Endothelial cell of umbilical vein (primary cell): Measurements from ENCODE around the gene LYZL4. TPM values are rescaled to one million over a fixed set of nuclear protein-coding genes. Genes with fewer than 3 reads are reported as not detected.

Experiments
- BruUV-seq: library from RNA; stranded (reverse); fragments of 400-500 nt; replicated peaks from 2 replicates; lab custom pipeline; 2021; lab: Mats Ljungman, UMichigan
- CTCF ChIA-PET: fragments of 300-600, 350-600 bp; sonication (Branson Sonifier 250); formaldehyde crosslinking; loops from one replicate; lab custom pipeline; 2021; ENCODE audit warnings: antibody characterized with exemption, inconsistent platforms; lab: Charles Lee
- POLR2A ChIA-PET: fragments of 300-600, 350-600 bp; sonication (Branson Sonifier 250); formaldehyde crosslinking; loops from one replicate; lab custom pipeline; 2021; ENCODE audit warnings: antibody characterized with exemption, inconsistent platforms; lab: Charles Lee
- DNase-seq: peaks from one replicate; pipeline ENCODE4 v3.0.0-alpha.2; 2011; ENCODE audit warnings: low read depth, low spot score
- FAIRE-seq: peaks from 2 replicates; lab custom pipeline; 2011; peaks lifted over from hg19 to GRCh38; lab: Jason Lieb, UNC
- H2AFZ ChIP-seq: 2 replicates; pipeline ENCODE4 v1.6.0; 2012; ENCODE audit warnings: low read depth, low read length, control low read depth, inconsistent platforms
- H3K27ac ChIP-seq: 2 replicates; pipeline ENCODE4 v1.5.1; 2011; ENCODE audit warnings: low read depth, mild to moderate bottlenecking, control low read depth, low read length, moderate library complexity; ENCODE audit not compliant: insufficient read depth
- H3K27me3 ChIP-seq, 2 experiments: 2 replicates each; pipeline versions ENCODE4 v1.6.0 to v1.6.1; 2011; ENCODE audit warnings: low read length in 2 of 2, mixed read lengths in 1 of 2; ENCODE audit not compliant: control insufficient read depth in 2 of 2, insufficient read depth in 2 of 2
- H3K36me3 ChIP-seq, 2 experiments: 2 replicates in 1 of 2; 3 replicates in 1 of 2; pipeline ENCODE4 v1.5.1; 2011; ENCODE audit warnings: low read length in 2 of 2, mild to moderate bottlenecking in 1 of 2, moderate library complexity in 1 of 2; ENCODE audit not compliant: control insufficient read depth in 2 of 2, insufficient read depth in 2 of 2; ENCODE audit errors: extremely low read depth in 1 of 2
- H3K4me1 ChIP-seq: 3 replicates; pipeline ENCODE4 v1.5.1; 2011; ENCODE audit warnings: mild to moderate bottlenecking, low read length; ENCODE audit not compliant: control insufficient read depth, insufficient read depth; ENCODE audit errors: extremely low read depth
- H3K4me2 ChIP-seq: 2 replicates; pipeline ENCODE4 v1.6.1; 2011; ENCODE audit warnings: low read length, control low read depth, mixed read lengths; ENCODE audit not compliant: insufficient read depth
- H3K4me3 ChIP-seq, 3 experiments: fragments of 200-600 bp in 1 of 3; sonication (generic), shearing (Covaris generic) in 1 of 3; replicated peaks in 1 of 3; 2 replicates each; pipeline ENCODE4 v1.5.1; 2011 to 2016; ENCODE audit warnings: control low read depth in 3 of 3, low read length in 3 of 3, mild to moderate bottlenecking in 2 of 3, inconsistent platforms in 1 of 3, low read depth in 1 of 3, moderate library complexity in 1 of 3; ENCODE audit not compliant: insufficient read depth in 1 of 3
- H3K79me2 ChIP-seq: 2 replicates; pipeline ENCODE4 v1.6.0; 2012; ENCODE audit warnings: low read length, inconsistent platforms; ENCODE audit not compliant: control insufficient read depth, insufficient read depth
- H3K9ac ChIP-seq: replicated peaks from 2 replicates; pipeline ENCODE3; 2011; ENCODE audit warnings: low read length, control low read depth; ENCODE audit not compliant: insufficient read depth; ENCODE audit errors: extremely low read depth
- H3K9me1 ChIP-seq: replicated peaks from 3 replicates; pipeline ENCODE4 v1.6.0; 2011; ENCODE audit warnings: mild to moderate bottlenecking, low read length; ENCODE audit not compliant: control insufficient read depth, insufficient read depth; ENCODE audit errors: extremely low read depth
- H3K9me3 ChIP-seq: replicated peaks from 2 replicates; pipeline ENCODE4 v1.5.1; 2012; ENCODE audit warnings: low read length, inconsistent platforms; ENCODE audit not compliant: control insufficient read depth, insufficient read depth
- H4K20me1 ChIP-seq: replicated peaks from 2 replicates; pipeline ENCODE3; 2011; ENCODE audit warnings: mild to moderate bottlenecking, low read length; ENCODE audit not compliant: control insufficient read depth, insufficient read depth; ENCODE audit errors: extremely low read depth
- CTCF ChIP-seq, 2 donors: IDR thresholded peaks; 1 replicate in 1 of 2; 2 replicates in 1 of 2; pipeline ENCODE4 v1.5.1; 2011; ENCODE audit warnings: low read length in 2 of 2, mild to moderate bottlenecking in 2 of 2, moderate library complexity in 2 of 2, control low read depth in 1 of 2, inconsistent platforms in 1 of 2, low read depth in 1 of 2; ENCODE audit not compliant: insufficient read depth in 1 of 2; ENCODE audit errors: extremely low read depth in 1 of 2
- FOS ChIP-seq: IDR thresholded peaks from 2 replicates; pipeline ENCODE4 v1.6.1; 2011; ENCODE audit warnings: mild to moderate bottlenecking, low read length, moderate library complexity, borderline replicate concordance; ENCODE audit not compliant: insufficient read depth
- GATA2 ChIP-seq: IDR thresholded peaks from 2 replicates; pipeline ENCODE4 v1.7.0; 2011; ENCODE audit warnings: low read depth, mild to moderate bottlenecking, moderate library complexity, mixed read lengths, low read length; ENCODE audit not compliant: insufficient read length, insufficient read depth
- MYC ChIP-seq: IDR thresholded peaks from one replicate; pipeline ENCODE4 v1.6.1; 2011; ENCODE audit warnings: mild to moderate bottlenecking, low read depth, low read length
- POLR2A ChIP-seq: IDR thresholded peaks from 2 replicates; pipeline ENCODE4 v1.6.1; 2012; ENCODE audit warnings: low read depth, mild to moderate bottlenecking, control low read depth, low read length
- POLR2AphosphoS5 ChIP-seq: IDR thresholded peaks from 2 replicates; pipeline ENCODE4 v1.6.1; 2012; ENCODE audit warnings: low read depth, mild to moderate bottlenecking, control low read depth, low read length, moderate library complexity; ENCODE audit not compliant: insufficient read depth
- dilution Hi-C: fragments of 300-500 bp; cut with MboI; formaldehyde crosslinking; loops from one replicate; pipeline ENCODE4 v1.15.0; 2019; ENCODE audit warnings: low sequenced_read_pairs; ENCODE audit not compliant: extremely low pct_ligation_motif_present
- intact Hi-C: fragments of 100-400 bp; cut with micrococcal nuclease; formaldehyde crosslinking; loops from one replicate; pipeline ENCODE4 v1.10.0; 2022
- polyA plus RNA-seq, 4 experiments: library from polyadenylated mRNA; depleted of rRNA in 3 of 4; stranded (reverse) in 3 of 4; unstranded in 1 of 4; fragments of >200 nt; gene quantifications; 2 replicates each; pipeline versions ENCODE4 v1.2.1 to v1.2.3, GENCODE V29; 2011 to 2012; ENCODE audit warnings: missing spikeins in 1 of 4
- total RNA-seq: library from RNA; stranded (reverse); gene quantifications from 2 replicates; pipeline ENCODE4 v1.2.3, GENCODE V29; 2021

LYZL4 gene
- total and polyA plus RNA-seq, 2 donors (not counting 3 experiments of a cell fraction or from before 2014, with no cell fraction given) = 0.41 TPM; not detected in 1

GRCh38 chr3:42434777-42435380, 24.5 kb upstream of the LYZL4 start:
- BruUV-seq = no TSS peak
- H3K4me1 ChIP-seq = no peaks in the 10 kb centered on the region
- dilution Hi-C loops = no loop called here
- no peak for DNase-seq
- POLR2A ChIA-PET = no interaction called here
- no peaks in the 10 kb centered on the region for H3K36me3 ChIP-seq
- TF ChIP-seq FOS = no peak
- no peak for TF ChIP-seq MYC
- TF ChIP-seq CTCF (IDR thresholded peaks at IDR 0.05; ENCODE audit: extremely low read depth in 1 of 2, insufficient read depth in 1 of 2, low read depth in 1 of 2, low read length in 2 of 2) = no peak
- TF ChIP-seq POLR2A = no peak
- no peak for TF ChIP-seq GATA2
- CTCF ChIA-PET = interaction anchor here (1.3 to 3.0 kb wide), 3 partner anchors 9 to 205 kb away, joined by 4 to 19 read pairs (median 7); no protein-coding TSS in a partner anchor
- no peaks in the 10 kb centered on the region for H3K79me2 ChIP-seq
- no peaks in the 10 kb centered on the region for H3K9me3 ChIP-seq
- H3K27ac ChIP-seq = no peak overlapping the region
- FAIRE-seq = no peak
- no peak overlapping the region for H3K4me2 ChIP-seq
- no peak overlapping the region for H3K4me3 ChIP-seq
- no peak overlapping the region for H3K9ac ChIP-seq
- H3K27me3 ChIP-seq = peaks cover 0 to 6% of the 10 kb centered on the region in 2 experiments
- no peaks in the 10 kb centered on the region for H3K9me1 ChIP-seq
- H4K20me1 ChIP-seq = no peaks in the 10 kb centered on the region
- no peak overlapping the region for H2AFZ ChIP-seq
- intact Hi-C loops = no loop called here

- Histone ChIP-seq H3K9me3 (no peaks in the 10 kb centered on the region), H3K9me1 (no peaks in the 10 kb centered on the region), H3K27ac (no peak overlapping the region), H3K4me3 (no peak overlapping the region), H3K36me3 (no peaks in the 10 kb centered on the region), H3K9ac (no peak overlapping the region), H3K4me1 (no peaks in the 10 kb centered on the region), H3K27me3 (peaks cover 0 to 6% of the 10 kb centered on the region in 2 experiments), H4K20me1 (no peaks in the 10 kb centered on the region), H2AFZ (no peak overlapping the region), H3K4me2 (no peak overlapping the region), H3K79me2 (no peaks in the 10 kb centered on the region)
- TF ChIP-seq MYC (no peak), POLR2AphosphoS5 (no peak)
- FAIRE-seq = no peak
- intact Hi-C loops = no loop called here
- no TSS peak for BruUV-seq
- DNase-seq = no peak
- dilution Hi-C loops = no loop called here
- POLR2A ChIA-PET = no interaction called here
- CTCF ChIA-PET = interaction anchor here (1.2 to 1.4 kb wide), 2 partner anchors 11 to 185 kb away, joined by 3 to 6 read pairs; no protein-coding TSS in a partner anchor
Measured at GRCh38 chr3:42432485-42432884, 22.1 kb upstream of the LYZL4 start.
